Vagina (tissue), 2 donors: ENCODE results near the gene DUSP23.

Source experiments
- CTCF ChIP-seq, 3 experiments: fragments of 450-650 bp in 2 of 3; fragments of 200-600 bp in 1 of 3; sonication (generic) in 1 of 3; IDR thresholded peaks; one replicate each; pipeline ENCODE4 v1.5.1; 2017 to 2019; ENCODE audit warnings: antibody characterized with exemption in 3 of 3, mild to moderate bottlenecking in 2 of 3, moderate library complexity in 2 of 3
- POLR2A ChIP-seq, 2 donors: fragments of 450-650 bp; IDR thresholded peaks; one replicate each; pipeline ENCODE4 v1.6.1; 2017; ENCODE audit warnings: antibody characterized with exemption in 2 of 2, mild to moderate bottlenecking in 2 of 2, moderate library complexity in 2 of 2

GRCh38 chr1:159790237-159790917, 9.6 kb downstream of the DUSP23 start:
- TF ChIP-seq POLR2A (IDR thresholded peaks at IDR 0.05) (no peak), CTCF (IDR thresholded peaks at IDR 0.05) (peak in 1 of 3 experiments; percentile 35)
